Measurements from ENCODE around the gene RAB6B.

Gene RAB6B

GRCh38 chr3:133893683-133894352, 1.9 kb downstream of the RAB6B start:
- DNase-seq (ENCODE audit: low read depth in 2 of 2) = no peak
- TF ChIP-seq CTCF (IDR thresholded peaks at IDR 0.05; ENCODE audit: low read depth, low read length) = no peak
- H3K4me3 ChIP-seq (replicated peaks in 1 of 2; ENCODE audit: low read depth in 2 of 2, low read length in 2 of 2) = no peak overlapping the region

- DNase-seq (ENCODE audit: low read depth in 2 of 2) = no peak
- H3K4me3 ChIP-seq (replicated peaks in 1 of 2; ENCODE audit: low read depth in 2 of 2, low read length in 2 of 2) = no peak overlapping the region
- no peak for TF ChIP-seq CTCF (IDR thresholded peaks at IDR 0.05; ENCODE audit: low read depth, low read length)
These were observed 3.0 kb downstream of the RAB6B start for GRCh38 chr3:133892541-133893231.

DNA sequence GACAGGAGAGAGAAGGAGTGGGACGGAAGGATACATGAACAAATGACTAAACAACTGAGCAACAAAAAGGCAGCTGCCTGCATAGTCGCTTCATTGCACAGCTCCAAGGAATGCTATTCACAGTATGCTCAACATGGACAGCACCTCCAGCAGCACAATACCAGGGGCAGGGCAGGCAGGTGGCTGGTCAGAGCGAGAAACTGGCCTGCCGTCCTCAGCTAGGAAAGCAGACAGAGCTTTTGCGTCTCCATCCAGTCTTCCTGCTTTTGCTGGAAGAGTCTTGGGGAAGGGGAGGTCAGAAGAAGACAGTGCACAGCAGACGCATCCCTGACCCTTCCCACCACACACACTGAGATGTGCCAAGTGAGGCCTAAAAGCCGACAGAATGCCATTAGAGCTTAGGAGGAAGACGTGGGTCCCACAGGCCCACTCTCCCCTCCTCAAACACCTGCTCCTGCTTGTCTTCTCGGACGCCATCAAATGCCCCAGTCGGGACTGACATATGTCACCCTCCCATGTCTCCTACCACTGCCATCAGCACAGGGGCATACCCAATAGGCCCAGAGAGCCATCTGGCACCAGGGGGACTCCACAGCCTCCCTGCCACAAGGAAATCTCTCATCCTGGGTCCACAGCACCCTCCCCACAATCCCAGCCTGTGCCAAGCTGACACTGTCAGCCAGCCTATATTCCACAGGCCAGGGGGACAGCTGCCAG, 3.9 kb downstream of the RAB6B start:
- DNase-seq (ENCODE audit: low read depth in 2 of 2) = no peak
- TF ChIP-seq CTCF (IDR thresholded peaks at IDR 0.05; ENCODE audit: low read depth, low read length) = no peak
- no peak overlapping the region for H3K4me3 ChIP-seq (replicated peaks in 1 of 2; ENCODE audit: low read depth in 2 of 2, low read length in 2 of 2)

DNA sequence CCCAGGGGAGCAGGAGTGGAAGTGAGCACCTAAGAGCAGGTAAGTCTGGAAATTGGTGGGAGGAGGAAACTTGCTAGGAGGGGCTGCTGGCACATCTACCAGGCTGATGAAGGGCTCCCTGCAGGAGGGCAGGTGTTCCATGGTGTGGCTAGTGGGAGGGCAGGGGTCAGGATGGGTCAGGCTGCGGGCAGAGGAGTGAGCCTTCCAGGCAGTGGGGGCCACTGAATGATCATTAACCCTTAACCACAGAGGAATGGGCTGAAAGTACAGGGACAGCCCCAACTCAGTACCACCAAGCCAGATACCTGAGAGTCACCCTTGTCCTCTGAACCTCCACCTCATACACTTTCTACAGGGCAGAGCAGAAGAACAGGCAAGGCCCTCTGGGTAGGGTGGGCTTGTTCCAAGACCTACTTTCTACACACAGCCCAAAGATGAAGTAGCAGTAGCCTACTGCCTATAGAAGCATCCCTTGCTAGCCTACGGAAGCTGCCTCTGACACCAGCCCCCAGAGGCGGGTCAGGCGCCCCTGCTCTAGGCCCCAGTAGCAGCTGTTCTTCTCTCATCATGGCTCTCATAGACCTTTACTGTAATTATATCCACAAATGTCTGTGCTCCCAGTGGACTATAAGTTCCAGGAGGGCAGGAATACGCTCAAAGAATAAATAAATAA, 4.6 kb downstream of the RAB6B start:
- no peak overlapping the region for H3K4me3 ChIP-seq (replicated peaks in 1 of 2; ENCODE audit: low read depth in 2 of 2, low read length in 2 of 2)
- TF ChIP-seq CTCF (IDR thresholded peaks at IDR 0.05; ENCODE audit: low read depth, low read length) = no peak
- DNase-seq (ENCODE audit: low read depth in 2 of 2) = no peak

DNA sequence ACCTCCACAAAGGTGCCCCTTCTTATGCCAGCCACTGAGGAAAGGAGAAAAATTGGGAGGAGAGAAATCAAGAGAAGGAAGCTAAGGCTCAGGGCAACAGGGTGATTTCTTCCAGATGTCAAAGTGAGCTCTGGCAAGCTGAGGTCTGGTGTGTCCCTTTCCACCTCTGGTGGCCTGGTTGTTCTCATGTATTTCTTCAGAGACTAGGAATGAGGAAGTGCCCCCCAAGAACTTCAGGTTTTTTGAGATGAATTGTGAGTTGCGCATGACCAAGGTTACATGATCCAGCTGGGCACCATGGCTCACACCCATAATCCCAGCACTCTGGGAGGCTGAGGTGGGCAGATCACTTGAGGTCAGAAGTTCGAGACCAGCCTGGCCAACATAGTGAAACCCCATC, 5.6 kb downstream of the RAB6B start:
- no peak for TF ChIP-seq CTCF (IDR thresholded peaks at IDR 0.05; ENCODE audit: low read depth, low read length)
- no peak for DNase-seq (ENCODE audit: low read depth in 2 of 2)
- H3K4me3 ChIP-seq (replicated peaks in 1 of 2; ENCODE audit: low read depth in 2 of 2, low read length in 2 of 2) = no peak overlapping the region

DNA sequence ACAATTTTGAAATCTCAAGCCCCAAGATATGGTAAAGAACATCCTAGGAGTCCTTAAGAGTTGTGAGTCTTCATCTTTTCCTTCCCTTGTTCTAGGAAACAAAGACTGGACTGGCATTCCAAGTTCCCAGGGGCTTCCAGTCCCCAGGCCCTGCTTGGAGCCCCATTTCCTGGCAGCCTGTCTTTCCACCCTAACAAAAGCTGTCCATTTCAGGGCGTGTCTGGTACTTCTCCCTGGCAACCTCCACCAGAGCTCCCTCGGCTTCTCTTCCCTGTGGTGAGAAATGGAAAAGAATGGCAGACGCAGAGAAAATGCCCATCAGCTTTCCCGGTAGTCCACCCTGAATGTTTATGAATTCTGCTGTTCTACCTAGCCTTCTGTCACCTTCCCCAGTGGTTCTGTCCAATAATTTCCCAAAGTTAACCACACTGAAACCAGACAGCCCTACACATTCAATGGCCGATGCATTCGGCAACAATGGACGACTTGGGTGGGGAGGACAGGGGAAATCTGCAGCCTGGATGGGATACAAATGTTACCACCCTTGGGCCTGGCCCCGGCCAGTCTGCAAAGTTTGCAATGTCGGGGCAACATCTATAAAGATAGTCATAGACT, 6.8 kb downstream of the RAB6B start:
- TF ChIP-seq CTCF (IDR thresholded peaks at IDR 0.05; ENCODE audit: low read depth, low read length) = no peak

More for the DNA sequence above, 6.8 kb downstream of the RAB6B start:
- H3K4me3 ChIP-seq (replicated peaks in 1 of 2; ENCODE audit: low read depth in 2 of 2, low read length in 2 of 2) = no peak overlapping the region
- DNase-seq (ENCODE audit: low read depth in 2 of 2) = no peak

Data from cardiac fibroblast (primary cell).